ENCODE measurements around the gene ALOX5.
"Not testable (repeated sequence)": the region's sequence is repeated elsewhere in the genome, so short reads cannot be mapped to it uniquely, and the experiment has no call there.

ALOX5 gene

DNA sequence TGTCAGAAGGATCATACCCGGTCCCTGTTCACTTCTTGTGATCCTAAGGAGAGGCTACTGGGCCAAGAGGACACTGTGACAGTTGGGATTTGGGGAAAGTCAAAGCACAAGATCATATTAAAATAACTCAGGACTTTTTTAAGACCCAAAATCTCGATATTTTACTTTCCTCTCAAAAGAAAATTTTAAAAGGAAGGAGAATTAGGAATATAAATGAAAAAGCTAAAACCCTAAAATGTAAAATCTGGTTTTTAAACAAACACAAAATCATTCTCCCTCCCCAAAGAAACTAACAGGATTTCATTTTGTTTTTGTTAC lies 36.4 kb downstream of the ALOX5 start:
- no peak for DNase-seq (ENCODE audit: insufficient read length, low spot score)
- TF ChIP-seq POU2F2 (IDR thresholded peaks at IDR 0.05; ENCODE audit: low read depth, low read length) (no peak), PAX5 (IDR thresholded peaks at IDR 0.05; ENCODE audit: insufficient read depth, low read length, severe bottlenecking) (no peak), POLR2A (IDR thresholded peaks at IDR 0.05; ENCODE audit: low read depth, low read length) (no peak), SPI1 (IDR thresholded peaks at IDR 0.05; ENCODE audit: low read depth, low read length) (no peak), POLR2AphosphoS5 (IDR thresholded peaks at IDR 0.05; ENCODE audit: low read depth, low read length) (no peak), TAF1 (IDR thresholded peaks at IDR 0.05; ENCODE audit: low read depth, low read length) (no peak)
- no peak for FAIRE-seq

DNA sequence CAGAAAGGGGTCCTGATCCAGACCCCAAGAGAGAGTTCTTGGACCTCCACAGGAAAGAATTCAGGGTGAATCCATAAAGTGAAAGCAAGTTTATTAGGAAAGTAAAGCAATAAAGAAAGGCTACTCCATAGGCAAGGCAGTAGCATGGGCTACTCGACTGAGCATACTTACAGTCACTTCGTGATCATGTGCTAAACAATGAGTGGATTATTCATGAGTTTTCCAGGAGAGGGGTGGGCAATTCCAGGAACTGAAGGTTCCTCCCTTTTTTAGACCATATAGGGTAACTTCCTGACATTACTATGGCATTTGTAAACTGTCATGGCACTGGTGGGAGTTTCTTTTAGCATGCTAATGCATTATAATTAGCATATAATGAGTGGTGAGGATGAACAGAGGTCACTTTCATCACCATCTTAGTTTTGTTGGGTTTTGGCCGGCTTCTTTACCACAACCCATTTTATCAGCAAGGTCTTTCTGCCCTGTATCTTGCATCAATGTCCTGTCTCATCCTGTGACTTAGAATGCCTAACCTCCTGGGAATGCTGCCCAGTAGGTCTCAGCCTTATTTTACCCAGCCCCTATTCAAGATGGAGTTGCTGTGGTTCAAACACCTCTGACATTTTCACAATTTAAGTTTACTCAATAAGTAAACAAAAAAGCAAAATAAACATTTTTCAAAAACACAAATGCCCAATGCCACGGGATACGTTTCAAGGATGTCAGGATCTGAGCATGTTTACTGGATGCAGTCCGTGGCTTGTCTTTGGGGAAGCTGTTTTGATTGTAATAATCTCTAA lies 37.0 kb downstream of the ALOX5 start:
- TF ChIP-seq TAF1 (IDR thresholded peaks at IDR 0.05; ENCODE audit: low read depth, low read length) (no peak), POU2F2 (IDR thresholded peaks at IDR 0.05; ENCODE audit: low read depth, low read length) (no peak), PAX5 (IDR thresholded peaks at IDR 0.05; ENCODE audit: insufficient read depth, low read length, severe bottlenecking) (no peak), POLR2AphosphoS5 (IDR thresholded peaks at IDR 0.05; ENCODE audit: low read depth, low read length) (no peak), POLR2A (IDR thresholded peaks at IDR 0.05; ENCODE audit: low read depth, low read length) (no peak), SPI1 (IDR thresholded peaks at IDR 0.05; ENCODE audit: low read depth, low read length) (no peak)
- no peak for FAIRE-seq
- no peak for DNase-seq (ENCODE audit: insufficient read length, low spot score)

DNA sequence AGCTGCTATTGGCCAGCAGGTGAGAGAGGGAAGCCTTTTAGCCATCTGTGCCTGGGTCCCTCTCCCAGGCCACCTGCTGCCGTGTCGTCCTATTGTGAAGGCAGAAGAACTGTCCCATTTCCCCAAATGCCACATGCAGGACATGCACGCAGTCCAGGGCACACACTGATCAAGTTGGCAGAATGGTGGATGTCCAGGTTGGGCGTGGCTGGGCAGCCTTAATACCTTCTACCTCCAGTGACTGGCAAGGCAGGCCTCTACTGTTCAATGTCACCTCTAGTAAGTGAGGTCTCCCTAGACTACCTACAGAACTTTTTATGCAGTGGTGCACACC lies 37.6 kb downstream of the ALOX5 start:
- TF ChIP-seq PAX5 (IDR thresholded peaks at IDR 0.05; ENCODE audit: insufficient read depth, low read length, severe bottlenecking) (no peak), TAF1 (IDR thresholded peaks at IDR 0.05; ENCODE audit: low read depth, low read length) (no peak), POLR2A (IDR thresholded peaks at IDR 0.05; ENCODE audit: low read depth, low read length) (no peak), POLR2AphosphoS5 (IDR thresholded peaks at IDR 0.05; ENCODE audit: low read depth, low read length) (no peak), POU2F2 (IDR thresholded peaks at IDR 0.05; ENCODE audit: low read depth, low read length) (no peak), SPI1 (IDR thresholded peaks at IDR 0.05; ENCODE audit: low read depth, low read length) (no peak)
- FAIRE-seq, result no peak

DNA sequence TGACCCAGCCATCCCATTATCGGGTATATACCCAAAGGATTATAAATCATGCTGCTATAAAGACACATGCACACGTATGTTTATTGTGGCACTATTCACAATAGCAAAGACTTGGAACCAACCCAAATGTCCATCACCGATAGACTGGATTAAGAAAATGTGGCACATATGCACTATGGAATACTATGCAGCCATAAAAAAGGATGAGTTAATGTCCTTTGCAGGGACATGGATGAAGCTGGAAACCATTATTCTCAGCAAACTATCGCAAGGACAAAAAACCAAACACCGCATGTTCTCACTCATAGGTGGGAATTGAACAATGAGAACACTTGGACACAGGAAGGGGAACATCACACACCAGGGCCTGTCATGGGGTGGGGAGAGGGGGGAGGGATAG lies 41.0 kb downstream of the ALOX5 start:
- FAIRE-seq; DNase-seq (ENCODE audit: insufficient read length, low spot score): not testable (repeated sequence)

More for the DNA sequence above, 37.6 kb downstream of the ALOX5 start:
- no peak for DNase-seq (ENCODE audit: insufficient read length, low spot score)

DNA sequence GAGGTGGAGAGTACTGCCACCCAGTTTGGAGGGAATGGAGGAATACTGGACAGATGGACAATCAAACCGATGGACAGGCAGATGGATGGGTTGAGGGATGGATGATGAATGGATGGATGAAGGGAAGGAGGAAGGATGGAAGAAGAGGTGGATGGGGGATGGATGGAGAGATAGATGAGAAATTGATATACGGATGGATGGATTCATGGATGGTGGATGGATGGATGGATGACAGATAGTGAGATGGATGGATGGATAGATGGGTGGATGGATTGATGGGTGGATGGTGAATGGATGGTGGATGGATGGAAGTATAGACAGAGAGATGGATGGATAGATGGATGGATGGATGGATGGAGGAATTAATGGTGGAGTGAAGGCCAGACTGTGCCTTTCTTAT lies 42.6 kb downstream of the ALOX5 start:
- FAIRE-seq, result peak; percentile 23
- no peak for DNase-seq (ENCODE audit: insufficient read length, low spot score)
- TF ChIP-seq POLR2AphosphoS5 (IDR thresholded peaks at IDR 0.05; ENCODE audit: low read depth, low read length) (no peak), PAX5 (IDR thresholded peaks at IDR 0.05; ENCODE audit: insufficient read depth, low read length, severe bottlenecking) (no peak)

DNA sequence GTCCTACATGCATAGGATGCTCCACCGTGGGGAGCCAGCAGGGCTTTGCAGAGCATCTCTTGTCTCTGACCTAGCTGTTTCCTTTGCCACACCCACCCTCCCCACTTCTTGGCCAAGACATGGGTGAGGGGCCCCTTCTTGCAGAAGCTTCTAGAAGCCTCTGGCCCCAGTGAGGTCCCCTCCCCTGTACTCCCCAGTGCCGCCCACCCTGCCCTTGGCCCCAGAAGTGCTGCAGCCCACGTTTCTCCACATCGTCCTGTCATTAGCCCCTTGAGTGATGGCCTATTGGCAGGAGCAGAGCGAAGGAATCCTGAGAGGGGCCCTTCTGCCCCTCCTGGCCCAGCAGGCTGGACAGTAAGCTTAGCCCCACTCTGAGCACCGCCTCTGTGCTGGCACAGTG lies 43.7 kb downstream of the ALOX5 start:
- TF ChIP-seq PAX5 (IDR thresholded peaks at IDR 0.05; ENCODE audit: insufficient read depth, low read length, severe bottlenecking) (no peak), POLR2A (IDR thresholded peaks at IDR 0.05; ENCODE audit: low read depth, low read length) (no peak), TAF1 (IDR thresholded peaks at IDR 0.05; ENCODE audit: low read depth, low read length) (no peak), POU2F2 (IDR thresholded peaks at IDR 0.05; ENCODE audit: low read depth, low read length) (no peak), POLR2AphosphoS5 (IDR thresholded peaks at IDR 0.05; ENCODE audit: low read depth, low read length) (no peak), SPI1 (IDR thresholded peaks at IDR 0.05; ENCODE audit: low read depth, low read length) (no peak)
- DNase-seq (ENCODE audit: insufficient read length, low spot score) (no peak), FAIRE-seq (no peak)

DNA sequence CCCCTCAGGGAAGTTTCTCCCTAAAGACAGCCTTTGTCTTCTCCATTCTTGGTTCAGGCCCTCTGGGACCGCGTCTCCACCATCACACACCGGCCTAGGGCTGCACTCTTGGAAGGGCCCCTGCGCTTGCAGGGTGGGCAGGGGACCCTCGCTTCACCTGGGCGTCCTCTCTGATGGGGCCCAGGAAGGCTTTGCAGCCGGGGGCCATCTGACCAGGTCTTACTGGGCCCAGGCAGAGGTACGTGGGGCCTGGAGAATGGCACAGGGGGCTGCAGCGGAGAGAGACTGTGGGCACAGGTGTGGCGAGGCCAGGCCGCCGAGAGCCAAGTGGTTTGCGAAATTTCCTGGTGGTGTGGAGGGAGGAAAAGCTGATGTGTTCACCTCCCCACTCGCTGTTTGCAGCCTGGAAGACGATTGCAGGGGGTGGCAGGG lies 44.4 kb downstream of the ALOX5 start:
- peak; percentile 71 for FAIRE-seq
- no peak for DNase-seq (ENCODE audit: insufficient read length, low spot score)
- TF ChIP-seq POU2F2 (IDR thresholded peaks at IDR 0.05; ENCODE audit: low read depth, low read length) (no peak), POLR2AphosphoS5 (IDR thresholded peaks at IDR 0.05; ENCODE audit: low read depth, low read length) (no peak), PAX5 (IDR thresholded peaks at IDR 0.05; ENCODE audit: insufficient read depth, low read length, severe bottlenecking) (no peak), TAF1 (IDR thresholded peaks at IDR 0.05; ENCODE audit: low read depth, low read length) (no peak), POLR2A (IDR thresholded peaks at IDR 0.05; ENCODE audit: low read depth, low read length) (no peak), SPI1 (IDR thresholded peaks at IDR 0.05; ENCODE audit: low read depth, low read length) (no peak)

DNA sequence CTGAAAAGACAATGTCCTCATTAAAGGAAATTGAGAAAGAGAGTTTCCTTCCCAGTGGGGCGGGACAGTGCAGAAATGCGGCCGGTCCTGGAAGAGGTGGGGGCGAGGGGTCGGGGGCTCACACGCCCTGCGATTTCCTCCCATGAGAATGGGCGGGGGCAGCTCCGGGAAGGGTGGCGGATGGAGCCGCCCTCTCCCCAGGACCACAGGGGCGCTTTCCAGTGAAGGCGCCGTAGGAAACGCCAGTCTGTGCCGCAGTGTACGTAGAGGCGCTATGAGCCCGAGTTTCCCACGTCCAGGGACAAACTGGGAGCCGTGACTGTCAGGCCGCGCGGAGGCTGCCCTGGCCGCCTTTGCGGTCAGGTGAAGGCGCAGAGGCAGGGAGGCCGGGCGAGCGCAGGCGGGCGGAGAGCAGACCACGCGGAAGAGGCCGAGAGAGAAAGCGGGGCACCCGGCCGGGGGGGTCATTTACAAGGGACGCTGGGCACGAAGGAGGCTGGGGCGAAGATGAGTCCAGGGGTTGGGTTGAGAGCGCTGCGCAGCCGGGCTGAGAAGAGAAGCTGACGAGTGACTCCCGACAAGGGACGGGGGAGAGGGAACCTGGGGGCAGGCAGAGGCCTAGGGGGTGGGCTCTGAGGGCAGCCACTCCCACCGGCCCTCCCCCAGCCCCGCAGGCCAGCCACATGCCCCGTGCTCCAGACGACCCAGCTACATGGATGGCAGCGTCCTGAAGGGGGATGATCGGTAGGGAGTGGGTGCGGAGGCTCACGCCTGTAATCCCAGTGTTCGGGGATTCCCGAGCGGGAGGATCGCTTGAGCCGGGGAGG lies 45.0 kb downstream of the ALOX5 start:
- FAIRE-seq (peak; percentile 93), DNase-seq (ENCODE audit: insufficient read length, low spot score) (peak; percentile 79)
- TF ChIP-seq POLR2A (IDR thresholded peaks at IDR 0.05; ENCODE audit: low read depth, low read length) (peak; percentile 89), POLR2AphosphoS5 (IDR thresholded peaks at IDR 0.05; ENCODE audit: low read depth, low read length) (peak; percentile 93), TAF1 (IDR thresholded peaks at IDR 0.05; ENCODE audit: low read depth, low read length) (peak; percentile 74; the same call in 1 of the 2 replicates), SPI1 (IDR thresholded peaks at IDR 0.05; ENCODE audit: low read depth, low read length) (no peak)

DNA sequence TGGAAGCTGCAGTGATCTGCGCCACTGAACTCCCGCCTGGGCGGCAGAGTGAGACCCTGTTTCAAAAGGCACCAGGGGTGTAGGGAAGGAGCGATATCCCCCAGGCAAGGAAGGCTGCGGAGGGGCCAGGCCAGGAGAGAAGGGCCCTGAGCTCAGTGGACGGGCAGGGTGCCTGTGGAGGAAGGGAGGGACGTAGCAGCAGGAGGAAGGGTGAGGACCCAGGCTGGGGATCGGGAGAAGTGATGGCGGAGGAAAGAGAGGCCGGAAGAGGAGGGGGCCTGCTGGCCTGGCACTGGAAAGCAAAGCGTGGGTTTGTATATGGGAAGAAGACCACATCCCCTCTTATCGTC lies 45.6 kb downstream of the ALOX5 start:
- DNase-seq (ENCODE audit: insufficient read length, low spot score) (no peak), FAIRE-seq (no peak)

More for the DNA sequence above, 45.6 kb downstream of the ALOX5 start:
- no peak for TF ChIP-seq SPI1 (IDR thresholded peaks at IDR 0.05; ENCODE audit: low read depth, low read length)
- peak; percentile 4; the same call in 1 of the 2 replicates for TF ChIP-seq POLR2A (IDR thresholded peaks at IDR 0.05; ENCODE audit: low read depth, low read length)
- no peak for TF ChIP-seq PAX5 (IDR thresholded peaks at IDR 0.05; ENCODE audit: insufficient read depth, low read length, severe bottlenecking)
- no peak for TF ChIP-seq POU2F2 (IDR thresholded peaks at IDR 0.05; ENCODE audit: low read depth, low read length)
